Right lobe of liver (tissue), 6 donors: Measurements from ENCODE around the gene P2RX2. TPM values are rescaled to one million over a fixed set of nuclear protein-coding genes. Genes with fewer than 3 reads are reported as not detected.
A peak's percentile ranks its signal among the peaks of the same experiment; 100 is the strongest.

ENCODE experiments used
- ATAC-seq, 4 donors: fragments of 200-7000 bp; cut with Tn5 transposase; one replicate each; pipeline ENCODE4 v1.9.1; 2020; ENCODE audit warnings: mild to moderate bottlenecking in 4 of 4, moderate library complexity in 4 of 4
- DNase-seq, 3 donors: peaks; one replicate each; pipeline ENCODE4 v3.0.0-alpha.2; 2020
- H3K27ac ChIP-seq, 3 donors: fragments of 200-600 bp; one replicate each; pipeline ENCODE4 v1.8.0; 2022
- H3K27me3 ChIP-seq, 2 donors: fragments of 200-600 bp; one replicate each; pipeline ENCODE4 v1.8.0; 2022
- H3K36me3 ChIP-seq, 4 donors: fragments of 200-600 bp; sonication (generic) in 1 of 4; one replicate each; pipeline versions ENCODE4 v1.5.1 to v1.8.0; 2017 to 2022; ENCODE audit warnings: control low read depth in 1 of 4
- H3K4me1 ChIP-seq, 4 donors: fragments of 200-600 bp; sonication (generic) in 1 of 4; one replicate each; pipeline versions ENCODE4 v1.5.1 to v1.8.0; 2017 to 2022; ENCODE audit warnings: control low read depth in 1 of 4
- H3K4me3 ChIP-seq, 3 donors: fragments of 200-600 bp; one replicate each; pipeline ENCODE4 v1.8.0; 2022
- H3K9me3 ChIP-seq, 4 donors: fragments of 200-600 bp; sonication (generic) in 1 of 4; one replicate each; pipeline versions ENCODE4 v1.5.1 to v1.8.0; 2017 to 2022; ENCODE audit warnings: control low read depth in 1 of 4
- CTCF ChIP-seq, 4 donors: fragments of 200-600 bp in 3 of 4; fragments of 450-650 bp in 1 of 4; IDR thresholded peaks; one replicate each; pipeline versions ENCODE4 v1.5.1 to v1.8.0; 2016 to 2022; ENCODE audit warnings: antibody characterized with exemption in 4 of 4, mild to moderate bottlenecking in 2 of 4
- POLR2A ChIP-seq: fragments of 450-650 bp; IDR thresholded peaks from one replicate; pipeline ENCODE4 v1.6.1; 2017; ENCODE audit warnings: antibody characterized with exemption, mild to moderate bottlenecking
- WGBS: methylation state at CpG from one replicate; pipeline ENCODE4 v1.1.6; 2018; ENCODE audit warnings: low coverage, low lambda C conversion rate; ENCODE audit not compliant: insufficient coverage; ENCODE audit errors: missing lambda C conversion rate; 5-methylcytosine and 5-hydroxymethylcytosine counted together
- intact Hi-C, 2 donors: fragments of 100-400 bp; cut with DNase I; formaldehyde crosslinking; loops; one replicate each; pipeline versions ENCODE4 v1.11.2 to v1.14.1; 2022
- total RNA-seq, 6 experiments: library from RNA; depleted of rRNA in 2 of 6; stranded (reverse); fragments of >200 nt in 2 of 6; fragmentation: NEBNext Ultra II Directional in 3 of 6; extraction: Animal tissue kit (Norgen Biotek cat#: 25700) in 3 of 6; gene quantifications; one replicate each; pipeline versions ENCODE4 v1.1.0 to v1.2.4, GENCODE V29; 2016 to 2023
- donor health status: DM: no; HTN: yes; CAD: no.
- donor health status: DM: no; HTN: no; CAD: no.
- donor health status: DM: no; HTN: no; CAD: no.
- donor health status: DM: no; HTN: yes; CAD: no.
- donor health status: DM: no; HTN: yes; CAD: no.

Gene P2RX2
- total RNA-seq, 6 experiments from 2014 or later, result not detected

- Histone ChIP-seq H3K4me1 (no peaks in the 10 kb centered on the region), H3K36me3 (peaks cover 0 to 14% (median 0%) of the 10 kb centered on the region in 4 donors), H3K4me3 (no peak overlapping the region), H3K27me3 (no peaks in the 10 kb centered on the region), H3K9me3 (no peaks in the 10 kb centered on the region), H3K27ac (no peak overlapping the region)
- ATAC-seq (no peak), DNase-seq (no peak)
- 78% methylated on average over 6 of the region's 32 CpGs for WGBS
- TF ChIP-seq CTCF (IDR thresholded peaks at IDR 0.05), result no peak
- TF ChIP-seq POLR2A, result no peak
- intact Hi-C loops, result no loop called here
These were observed 6.5 kb downstream of the P2RX2 start for GRCh38 chr12:132624910-132625630.

GRCh38 chr12:132625731-132626430, 7.3 kb downstream of the P2RX2 start:
- no peak overlapping the region for H3K27ac ChIP-seq

GRCh38 chr12:132629330-132629729, 10.8 kb downstream of the P2RX2 start:
- WGBS, result 88% methylated on average over 6 of the region's 6 CpGs
- H3K4me3 ChIP-seq, result no peak overlapping the region
- no peak overlapping the region for H3K27ac ChIP-seq
- intact Hi-C loops, result no loop called here
- H3K36me3 ChIP-seq, result peaks cover 0 to 50% (median 11%) of the 10 kb centered on the region in 4 donors
- H3K27me3 ChIP-seq, result no peaks in the 10 kb centered on the region
- H3K4me1 ChIP-seq, result no peaks in the 10 kb centered on the region
- no peaks in the 10 kb centered on the region for H3K9me3 ChIP-seq
- peak in 1 of 3 donors; percentile 3 for DNase-seq
- no peak for ATAC-seq
- TF ChIP-seq POLR2A (no peak), CTCF (IDR thresholded peaks at IDR 0.05) (no peak)

More at GRCh38 chr12:132625731-132626430, 7.3 kb downstream of the P2RX2 start:
- 100% methylated on average over 11 of the region's 24 CpGs for WGBS
- Histone ChIP-seq H3K4me3 (no peak overlapping the region), H3K27me3 (no peaks in the 10 kb centered on the region), H3K36me3 (peaks cover 0 to 19% (median 0%) of the 10 kb centered on the region in 4 donors), H3K9me3 (no peaks in the 10 kb centered on the region), H3K4me1 (no peaks in the 10 kb centered on the region)
- TF ChIP-seq POLR2A (no peak), CTCF (IDR thresholded peaks at IDR 0.05) (no peak)
- intact Hi-C loops, result no loop called here
- DNase-seq (no peak), ATAC-seq (no peak)

- intact Hi-C loops, result no loop called here
- no peak overlapping the region for H3K4me3 ChIP-seq
- H3K4me1 ChIP-seq, result no peaks in the 10 kb centered on the region
- no peak for DNase-seq
- H3K36me3 ChIP-seq, result peaks cover 0 to 55% (median 15%) of the 10 kb centered on the region in 4 donors
- no peak overlapping the region for H3K27ac ChIP-seq
- no peaks in the 10 kb centered on the region for H3K9me3 ChIP-seq
- 93% methylated on average over 4 of the region's 6 CpGs for WGBS
- TF ChIP-seq CTCF (IDR thresholded peaks at IDR 0.05) (no peak), POLR2A (no peak)
- H3K27me3 ChIP-seq, result no peaks in the 10 kb centered on the region
- no peak for ATAC-seq
These were observed 12.1 kb downstream of the P2RX2 start for GRCh38 chr12:132630672-132631071.
